ENCODE data around the gene ATP6V0D1.

ATP6V0D1 gene

GRCh38 chr16:67451704-67452435 lies 29.1 kb downstream of the ATP6V0D1 start:
- no peaks in the 10 kb centered on the region for H3K27me3 ChIP-seq
- no peak overlapping the region for H3K27ac ChIP-seq
- peaks cover 0 to 2% of the 10 kb centered on the region in 2 experiments for H3K4me1 ChIP-seq (ENCODE audit: control insufficient read depth in 1 of 2, insufficient read depth in 1 of 2, low read depth in 1 of 2, low read length in 1 of 2)
- no peak overlapping the region for H3K4me3 ChIP-seq (ENCODE audit: low read depth in 1 of 2, low read length in 1 of 2)
- TF ChIP-seq CTCF (IDR thresholded peaks at IDR 0.05) = no peak
- H3K9me3 ChIP-seq = no peaks in the 10 kb centered on the region
- H3K36me3 ChIP-seq = peaks cover 91% of the 10 kb centered on the region

DNA sequence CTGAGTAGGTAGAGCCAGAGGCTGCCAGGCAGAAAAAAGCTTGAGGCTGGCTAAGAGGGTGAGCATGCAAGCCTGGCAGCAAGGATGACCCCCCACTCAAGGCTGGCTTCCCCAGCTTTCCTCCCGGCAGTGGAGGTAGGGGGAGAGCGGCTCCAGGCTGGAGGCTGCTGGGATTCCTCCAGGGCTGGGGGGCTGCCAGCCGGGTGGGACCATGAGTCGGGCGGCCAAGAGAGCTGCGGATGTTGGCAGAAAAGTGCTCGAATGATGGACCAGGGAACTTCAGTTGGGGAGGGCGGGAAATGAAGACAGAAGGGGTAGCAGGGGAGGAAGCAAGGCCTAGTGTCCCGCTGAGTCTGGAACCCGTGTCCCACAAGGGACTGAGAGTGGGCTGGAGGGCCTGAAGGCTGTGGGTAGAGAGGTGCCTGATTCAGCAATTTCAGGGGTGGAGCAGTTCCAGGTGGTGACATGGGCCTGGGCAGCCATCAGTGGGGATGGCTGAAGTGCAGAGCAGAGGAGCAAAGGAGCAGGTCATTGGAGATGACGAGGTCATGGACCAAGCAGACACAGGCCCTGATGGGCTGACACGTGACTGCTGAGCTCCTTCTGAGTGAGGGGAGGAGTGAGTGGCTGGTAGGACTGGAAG lies 29.8 kb downstream of the ATP6V0D1 start:
- Histone ChIP-seq H3K36me3 (peaks cover 91% of the 10 kb centered on the region), H3K27ac (no peak overlapping the region)

GRCh38 chr16:67449739-67450138 lies 31.2 kb downstream of the ATP6V0D1 start:
- TF ChIP-seq CTCF (IDR thresholded peaks at IDR 0.05) = no peak
- peaks cover 95% of the 10 kb centered on the region for H3K36me3 ChIP-seq
- no peaks in the 10 kb centered on the region for H3K27me3 ChIP-seq
- no peaks in the 10 kb centered on the region for H3K9me3 ChIP-seq
- no peaks in the 10 kb centered on the region for H3K4me1 ChIP-seq (ENCODE audit: control insufficient read depth in 1 of 2, insufficient read depth in 1 of 2, low read depth in 1 of 2, low read length in 1 of 2)
- no peak overlapping the region for H3K27ac ChIP-seq
- H3K4me3 ChIP-seq (ENCODE audit: low read depth in 1 of 2, low read length in 1 of 2) = no peak overlapping the region

More for the DNA sequence above, 29.8 kb downstream of the ATP6V0D1 start:
- Histone ChIP-seq H3K4me3 (ENCODE audit: low read depth in 1 of 2, low read length in 1 of 2) (no peak overlapping the region), H3K27me3 (no peaks in the 10 kb centered on the region), H3K9me3 (no peaks in the 10 kb centered on the region), H3K4me1 (ENCODE audit: control insufficient read depth in 1 of 2, insufficient read depth in 1 of 2, low read depth in 1 of 2, low read length in 1 of 2) (no peaks in the 10 kb centered on the region)
- no peak for TF ChIP-seq CTCF (IDR thresholded peaks at IDR 0.05)

DNA sequence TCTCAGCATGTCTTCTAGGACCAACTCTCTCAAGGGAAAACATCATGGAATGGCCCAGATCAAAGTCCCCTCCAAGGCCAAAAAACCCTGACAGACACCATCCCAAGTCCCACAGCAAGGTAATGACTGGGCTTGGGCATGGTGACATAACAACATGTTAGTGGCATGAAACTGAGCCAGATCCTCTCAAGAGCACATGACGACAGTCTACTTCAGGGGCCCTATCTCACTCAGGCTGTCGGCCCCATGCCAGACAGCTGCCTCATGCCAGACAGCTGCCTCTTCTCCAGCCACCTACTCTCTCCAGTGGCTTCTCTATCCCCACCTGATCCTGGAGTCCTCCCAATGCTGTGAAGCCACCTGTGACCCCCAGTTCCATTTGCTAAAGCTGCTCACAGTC lies 31.6 kb downstream of the ATP6V0D1 start:
- Histone ChIP-seq H3K4me3 (ENCODE audit: low read depth in 1 of 2, low read length in 1 of 2) (no peak overlapping the region), H3K27ac (no peak overlapping the region), H3K9me3 (no peaks in the 10 kb centered on the region), H3K4me1 (ENCODE audit: control insufficient read depth in 1 of 2, insufficient read depth in 1 of 2, low read depth in 1 of 2, low read length in 1 of 2) (no peaks in the 10 kb centered on the region), H3K27me3 (no peaks in the 10 kb centered on the region), H3K36me3 (peaks cover 97% of the 10 kb centered on the region)
- no peak for TF ChIP-seq CTCF (IDR thresholded peaks at IDR 0.05)

GRCh38 chr16:67448580-67448979 lies 32.4 kb downstream of the ATP6V0D1 start:
- no peaks in the 10 kb centered on the region for H3K27me3 ChIP-seq
- no peaks in the 10 kb centered on the region for H3K4me1 ChIP-seq (ENCODE audit: control insufficient read depth in 1 of 2, insufficient read depth in 1 of 2, low read depth in 1 of 2, low read length in 1 of 2)
- TF ChIP-seq CTCF (IDR thresholded peaks at IDR 0.05) = no peak
- H3K4me3 ChIP-seq (ENCODE audit: low read depth in 1 of 2, low read length in 1 of 2) = no peak overlapping the region
- H3K9me3 ChIP-seq = no peaks in the 10 kb centered on the region
- H3K27ac ChIP-seq = no peak overlapping the region
- peaks cover 100% of the 10 kb centered on the region for H3K36me3 ChIP-seq
